Skin epidermis (tissue), 12 donors: Measurements from ENCODE around the gene ADAMTS12.

Experiments used
- H3K27ac ChIP-seq, 21 experiments: fragments of 200-600 bp; sonication (generic) in 11 of 21; one replicate each; pipeline ENCODE4 v1.5.0; 2020; ENCODE audit warnings: mild to moderate bottlenecking in 3 of 21, inconsistent platforms in 2 of 21, moderate library complexity in 2 of 21
- H3K4me3 ChIP-seq, 7 experiments: fragments of 200-600 bp; sonication (generic) in 2 of 7; one replicate each; pipeline ENCODE4 v1.5.0; 2020; ENCODE audit warnings: inconsistent platforms in 2 of 7, mild to moderate bottlenecking in 2 of 7, moderate library complexity in 1 of 7

ADAMTS12 gene

DNA sequence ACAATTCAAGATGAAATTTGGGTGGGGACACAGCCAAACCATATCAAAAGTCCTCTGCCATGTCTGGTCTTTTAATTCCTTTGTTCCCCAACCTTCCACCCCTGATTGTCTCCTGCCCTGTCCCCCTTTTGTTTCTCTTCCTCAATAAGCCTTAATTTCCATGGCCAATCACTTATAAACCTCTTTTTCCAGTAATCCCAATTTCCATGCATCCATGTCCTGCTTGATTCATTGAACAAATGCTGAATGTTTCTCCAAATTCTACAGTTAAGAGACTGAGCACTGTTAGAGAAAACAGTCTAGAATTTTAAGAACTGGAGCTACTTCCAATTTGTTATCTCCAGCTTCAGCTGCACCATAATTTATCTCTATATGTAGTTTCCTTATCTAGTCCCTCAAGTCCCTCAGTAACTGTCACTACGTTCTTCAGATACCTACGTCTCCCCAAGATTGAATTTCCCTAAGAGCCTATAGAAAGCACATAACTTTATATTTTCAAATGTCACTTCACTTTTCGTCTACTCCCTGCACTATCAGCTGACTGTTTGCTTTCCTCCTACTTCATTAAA, 416.8 kb downstream of the ADAMTS12 start:
- Histone ChIP-seq H3K27ac (no peak overlapping the region), H3K4me3 (no peak overlapping the region)

DNA sequence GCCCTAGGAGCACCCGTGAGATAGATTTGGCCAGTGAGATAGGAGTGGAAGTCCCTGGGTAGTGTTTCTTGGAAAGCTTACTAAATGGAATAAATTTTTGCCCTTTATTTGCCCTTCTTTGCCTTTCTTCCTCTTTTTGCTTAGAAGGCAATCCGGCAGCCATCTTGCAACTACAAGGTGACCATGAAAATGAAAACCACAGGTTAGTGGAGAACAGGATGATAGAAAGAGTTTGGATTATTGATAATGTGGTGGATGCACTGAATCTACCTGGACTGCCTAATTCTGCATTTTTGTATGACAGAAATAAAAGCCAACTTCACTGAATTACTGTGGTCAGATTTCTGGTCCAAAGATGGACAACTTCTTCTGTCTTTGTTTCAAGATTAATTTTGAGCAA, 417.8 kb downstream of the ADAMTS12 start:
- Histone ChIP-seq H3K27ac (no peak overlapping the region), H3K4me3 (no peak overlapping the region)
